ENCODE measurements around the gene EXD3.

EXD3 gene

GRCh38 chr9:137465000-137465719 is 42.2 kb upstream of the EXD3 start:
- Mint-ChIP-seq H3K9me3 (no peaks in the 10 kb centered on the region), H3K36me3 (ENCODE audit: low read depth) (no peaks in the 10 kb centered on the region), H3K27me3 (ENCODE audit: low read depth, poor library complexity) (peaks cover 38% of the 10 kb centered on the region), H3K27ac (no peak overlapping the region), H3K4me3 (no peak overlapping the region), H3K4me1 (peaks cover 4% of the 10 kb centered on the region)
- TF ChIP-seq, protein P1, sequence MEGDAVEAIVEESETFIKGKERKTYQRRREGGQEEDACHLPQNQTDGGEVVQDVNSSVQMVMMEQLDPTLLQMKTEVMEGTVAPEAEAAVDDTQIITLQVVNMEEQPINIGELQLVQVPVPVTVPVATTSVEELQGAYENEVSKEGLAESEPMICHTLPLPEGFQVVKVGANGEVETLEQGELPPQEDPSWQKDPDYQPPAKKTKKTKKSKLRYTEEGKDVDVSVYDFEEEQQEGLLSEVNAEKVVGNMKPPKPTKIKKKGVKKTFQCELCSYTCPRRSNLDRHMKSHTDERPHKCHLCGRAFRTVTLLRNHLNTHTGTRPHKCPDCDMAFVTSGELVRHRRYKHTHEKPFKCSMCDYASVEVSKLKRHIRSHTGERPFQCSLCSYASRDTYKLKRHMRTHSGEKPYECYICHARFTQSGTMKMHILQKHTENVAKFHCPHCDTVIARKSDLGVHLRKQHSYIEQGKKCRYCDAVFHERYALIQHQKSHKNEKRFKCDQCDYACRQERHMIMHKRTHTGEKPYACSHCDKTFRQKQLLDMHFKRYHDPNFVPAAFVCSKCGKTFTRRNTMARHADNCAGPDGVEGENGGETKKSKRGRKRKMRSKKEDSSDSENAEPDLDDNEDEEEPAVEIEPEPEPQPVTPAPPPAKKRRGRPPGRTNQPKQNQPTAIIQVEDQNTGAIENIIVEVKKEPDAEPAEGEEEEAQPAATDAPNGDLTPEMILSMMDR (IDR thresholded peaks at IDR 0.05) = no peak
- no peak for DNase-seq

DNA sequence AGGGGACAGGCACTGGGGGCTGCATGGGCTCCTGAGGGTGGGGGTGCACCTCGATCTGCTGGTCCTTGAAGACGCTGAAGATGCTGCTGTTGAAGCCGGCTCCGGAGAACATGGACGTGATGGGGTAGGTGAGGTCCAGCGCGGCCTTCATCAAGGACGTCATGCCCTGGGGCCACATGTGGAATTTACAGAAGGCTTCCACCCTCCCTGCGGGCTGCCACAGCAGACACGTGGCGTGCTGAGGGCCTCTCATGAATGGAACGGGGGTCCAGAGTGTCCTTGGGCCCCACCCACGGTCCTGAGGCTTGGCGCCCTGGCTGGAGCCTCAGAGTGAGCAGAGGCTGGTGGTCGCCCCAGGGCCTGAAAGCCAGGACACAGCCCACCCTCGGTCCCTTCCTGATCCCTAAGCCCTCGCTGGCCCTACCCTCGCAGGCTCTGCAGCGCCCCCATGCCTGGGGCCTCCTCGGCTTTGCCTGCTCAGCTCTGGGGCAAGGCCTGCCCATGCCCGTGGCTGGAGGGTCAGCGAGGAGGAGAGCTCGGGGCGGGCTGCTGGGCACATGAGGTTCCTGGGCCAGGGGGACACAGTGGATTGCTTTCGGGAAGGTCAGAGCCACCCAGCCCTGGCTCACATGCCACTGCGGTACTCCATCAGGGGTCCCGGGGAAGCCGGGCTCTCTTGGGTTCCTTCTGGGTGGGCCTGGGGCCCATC is 41.5 kb upstream of the EXD3 start:
- DNase-seq = no peak
- Mint-ChIP-seq H3K27ac (no peak overlapping the region), H3K36me3 (ENCODE audit: low read depth) (no peaks in the 10 kb centered on the region), H3K4me3 (no peak overlapping the region), H3K27me3 (ENCODE audit: low read depth, poor library complexity) (peaks cover 35% of the 10 kb centered on the region), H3K4me1 (peaks cover 4% of the 10 kb centered on the region), H3K9me3 (no peaks in the 10 kb centered on the region)
- TF ChIP-seq, protein P1 (IDR thresholded peaks at IDR 0.05) = no peak

DNA sequence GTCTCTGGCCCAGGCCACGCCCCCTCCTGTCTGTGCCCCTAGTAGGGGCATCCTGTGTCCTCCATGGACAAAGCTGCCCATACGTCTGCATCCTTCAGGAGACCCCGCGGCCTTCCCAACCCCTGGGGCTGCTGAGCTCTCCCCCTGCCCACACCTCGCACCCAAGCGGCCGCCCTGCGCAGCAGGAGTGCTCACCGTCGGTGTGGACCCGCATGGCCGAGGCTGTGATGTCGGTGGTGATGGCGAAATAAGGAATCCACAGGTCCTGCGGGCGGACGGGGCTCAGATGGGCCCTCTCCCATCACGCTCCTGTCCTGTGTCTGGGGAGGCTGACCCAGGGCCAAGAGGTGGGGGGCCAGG is 40.9 kb upstream of the EXD3 start:
- TF ChIP-seq, protein P1 (IDR thresholded peaks at IDR 0.05) = no peak
- peaks cover 4% of the 10 kb centered on the region for H3K4me1 Mint-ChIP-seq
- no peak overlapping the region for H3K27ac Mint-ChIP-seq
- no peak for DNase-seq
- no peaks in the 10 kb centered on the region for H3K36me3 Mint-ChIP-seq (ENCODE audit: low read depth)
- no peaks in the 10 kb centered on the region for H3K9me3 Mint-ChIP-seq
- no peak overlapping the region for H3K4me3 Mint-ChIP-seq
- peaks cover 29% of the 10 kb centered on the region for H3K27me3 Mint-ChIP-seq (ENCODE audit: low read depth, poor library complexity)

DNA sequence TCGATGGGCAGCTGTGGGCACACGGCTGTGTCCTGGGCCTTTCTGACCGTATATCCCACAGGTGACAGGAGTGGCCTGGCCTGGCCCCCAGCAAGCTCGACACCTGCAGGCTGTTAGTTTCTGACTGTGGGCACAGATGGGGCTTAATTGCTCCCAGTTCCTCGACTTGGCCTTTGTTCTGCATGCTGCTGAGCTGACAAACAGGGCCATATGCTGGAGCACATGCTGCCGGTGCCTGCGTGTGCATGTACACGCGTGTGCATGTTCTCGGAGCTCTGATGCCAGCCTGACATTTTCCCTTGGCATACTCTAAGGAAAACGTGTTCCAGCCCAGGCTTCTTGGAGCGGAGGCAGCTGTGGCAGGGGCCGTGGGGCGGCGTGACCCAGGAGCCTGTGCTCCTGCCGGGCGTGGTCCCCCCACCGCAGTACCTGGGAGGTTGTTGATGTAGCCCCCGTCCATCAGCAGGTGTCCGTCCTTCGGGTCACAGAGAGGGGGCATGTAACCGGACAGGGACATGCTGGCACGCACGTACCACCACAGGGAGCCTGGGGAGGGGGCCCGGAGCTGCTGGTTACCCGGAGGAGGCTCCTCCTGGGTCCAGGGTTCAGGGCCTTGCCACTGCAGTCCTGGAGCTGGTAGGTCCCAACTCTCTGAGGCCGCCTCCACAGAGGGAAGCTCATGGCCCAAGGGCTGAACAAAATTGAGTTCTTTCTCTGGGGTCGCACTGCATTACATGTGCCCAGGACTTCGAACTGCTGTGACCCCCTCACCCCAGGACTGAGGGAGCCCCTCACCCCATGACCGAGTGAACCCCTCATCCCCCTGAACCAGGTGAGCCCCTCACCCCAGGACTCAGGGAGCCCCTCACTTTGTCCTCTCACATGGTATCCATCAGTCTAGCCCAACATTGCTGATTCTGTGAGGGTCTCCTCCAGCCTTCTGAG is 40.3 kb upstream of the EXD3 start:
- H3K4me3 Mint-ChIP-seq = no peak overlapping the region
- H3K4me1 Mint-ChIP-seq = peaks cover 4% of the 10 kb centered on the region
- DNase-seq = no peak
- peaks cover 24% of the 10 kb centered on the region for H3K27me3 Mint-ChIP-seq (ENCODE audit: low read depth, poor library complexity)
- TF ChIP-seq, protein P1 (IDR thresholded peaks at IDR 0.05) = no peak
- H3K9me3 Mint-ChIP-seq = no peaks in the 10 kb centered on the region
- no peaks in the 10 kb centered on the region for H3K36me3 Mint-ChIP-seq (ENCODE audit: low read depth)
- H3K27ac Mint-ChIP-seq = no peak overlapping the region

GRCh38 chr9:137462396-137462985 is 39.5 kb upstream of the EXD3 start:
- no peak overlapping the region for H3K4me3 Mint-ChIP-seq
- no peaks in the 10 kb centered on the region for H3K9me3 Mint-ChIP-seq
- peaks cover 20% of the 10 kb centered on the region for H3K27me3 Mint-ChIP-seq (ENCODE audit: low read depth, poor library complexity)

More at GRCh38 chr9:137462396-137462985, 39.5 kb upstream of the EXD3 start:
- Mint-ChIP-seq H3K36me3 (ENCODE audit: low read depth) (no peaks in the 10 kb centered on the region), H3K4me1 (peaks cover 4% of the 10 kb centered on the region), H3K27ac (no peak overlapping the region)
- DNase-seq = no peak
- TF ChIP-seq, protein P1 (IDR thresholded peaks at IDR 0.05) = no peak
